GM23338 (cell line): ENCODE measurements around the gene WIPF1. TPM values are rescaled to one million over a fixed set of nuclear protein-coding genes. Genes with fewer than 3 reads are reported as not detected.

Source experiments
- EZH2 ChIP-seq: fragments of 200-600 bp; sonication (generic); IDR thresholded peaks from one replicate; pipeline ENCODE4 v1.8.0; 2017; ENCODE audit warnings: antibody characterized with exemption, mild to moderate bottlenecking, low read depth; ENCODE audit not compliant: unreplicated experiment
- EZH2phosphoT487 ChIP-seq: fragments of 200-600 bp; sonication (generic); IDR thresholded peaks from one replicate; pipeline ENCODE4 v1.8.1; 2018; ENCODE audit warnings: antibody characterized with exemption; ENCODE audit not compliant: unreplicated experiment
- JUNB ChIP-seq: IDR thresholded peaks from one replicate; pipeline ENCODE4 v1.6.1; 2016; ENCODE audit warnings: antibody characterized with exemption; ENCODE audit not compliant: unreplicated experiment
- NANOG ChIP-seq: IDR thresholded peaks from 2 replicates; pipeline ENCODE4 v1.6.1; 2016; ENCODE audit warnings: antibody characterized with exemption, borderline replicate concordance
- ZNF114 ChIP-seq: fragments of 250-450 bp; sonication (Bioruptor Pico); IDR thresholded peaks from 2 replicates; pipeline ENCODE4 v1.5.0; 2020; ENCODE audit warnings: mild to moderate bottlenecking, moderate library complexity
- polyA plus RNA-seq: library from polyadenylated mRNA; unstranded; fragments of >200 nt; fragmentation: Nextera tagmentation; extraction: Ambion mirVana; gene quantifications from 2 replicates; pipeline ENCODE4 v1.2.1, GENCODE V29; 2016
- total RNA-seq: library from RNA; depleted of rRNA; stranded (reverse); fragments of >200 nt; shearing (Covaris generic); gene quantifications from 2 replicates; pipeline ENCODE4 v1.2.3, GENCODE V29; 2014
- TF ChIP-seq, protein P1 (sequence below): fragments of 250-450 bp; sonication (Bioruptor Pico); IDR thresholded peaks from 2 replicates; pipeline ENCODE4 v1.5.0; 2020; ENCODE audit warnings: mild to moderate bottlenecking, moderate library complexity
- TF ChIP-seq, protein P2 (sequence below), 2 experiments: fragments of 200-600 bp in 1 of 2; sonication (generic) in 1 of 2; conservative IDR thresholded peaks; 2 replicates each; pipeline versions ENCODE4 v1.5.1 to v1.6.1; 2016 to 2017; ENCODE audit warnings: antibody characterized with exemption in 2 of 2, low read depth in 2 of 2, mild to moderate bottlenecking in 2 of 2, moderate library complexity in 1 of 2

WIPF1 gene
- total and polyA plus RNA-seq, 2 experiments from 2014 or later: 3.0 to 6.0 TPM

DNA sequence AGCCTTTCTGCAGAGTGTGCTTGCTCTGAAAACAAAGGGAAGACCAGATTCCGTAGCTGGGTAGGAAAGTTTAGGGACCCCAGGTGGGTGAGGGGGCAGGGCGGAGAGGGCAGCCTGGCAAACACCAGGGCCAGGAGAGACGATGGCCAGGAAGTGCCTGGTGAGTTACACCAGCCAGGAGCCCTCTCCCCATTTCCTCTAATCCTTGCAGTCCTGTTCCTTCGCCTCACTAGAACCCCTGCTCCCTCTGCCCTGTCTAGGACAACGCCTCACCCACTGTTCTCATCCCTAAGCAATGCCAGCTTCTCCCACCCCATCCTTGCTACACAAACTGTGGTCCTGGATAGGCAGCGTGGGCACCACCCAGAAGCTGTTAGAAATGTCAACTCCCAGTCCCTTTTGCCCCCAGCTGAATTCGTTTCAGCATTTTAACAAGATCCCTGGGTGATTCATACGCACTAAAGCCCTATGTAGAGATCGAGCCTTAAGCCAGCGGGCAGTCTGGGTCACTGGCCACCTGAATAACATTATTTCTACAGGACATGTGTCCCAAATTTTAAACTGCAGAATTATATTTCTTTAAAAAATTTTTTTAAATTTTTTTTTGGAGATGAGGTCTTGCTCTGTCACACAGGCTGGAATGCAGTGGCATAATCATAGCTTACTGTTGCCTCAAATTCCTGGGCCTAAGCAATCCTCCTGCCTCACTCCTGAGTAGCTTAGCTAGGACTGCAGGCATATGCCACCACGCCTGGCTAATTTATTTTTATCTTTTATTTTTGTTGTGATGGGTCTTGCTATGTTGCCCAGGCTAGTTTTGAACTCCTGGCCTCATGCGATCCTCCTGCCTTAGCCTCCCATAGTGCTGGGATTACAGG lies 10.9 kb downstream of the WIPF1 start (continued):
- TF ChIP-seq, protein P1, sequence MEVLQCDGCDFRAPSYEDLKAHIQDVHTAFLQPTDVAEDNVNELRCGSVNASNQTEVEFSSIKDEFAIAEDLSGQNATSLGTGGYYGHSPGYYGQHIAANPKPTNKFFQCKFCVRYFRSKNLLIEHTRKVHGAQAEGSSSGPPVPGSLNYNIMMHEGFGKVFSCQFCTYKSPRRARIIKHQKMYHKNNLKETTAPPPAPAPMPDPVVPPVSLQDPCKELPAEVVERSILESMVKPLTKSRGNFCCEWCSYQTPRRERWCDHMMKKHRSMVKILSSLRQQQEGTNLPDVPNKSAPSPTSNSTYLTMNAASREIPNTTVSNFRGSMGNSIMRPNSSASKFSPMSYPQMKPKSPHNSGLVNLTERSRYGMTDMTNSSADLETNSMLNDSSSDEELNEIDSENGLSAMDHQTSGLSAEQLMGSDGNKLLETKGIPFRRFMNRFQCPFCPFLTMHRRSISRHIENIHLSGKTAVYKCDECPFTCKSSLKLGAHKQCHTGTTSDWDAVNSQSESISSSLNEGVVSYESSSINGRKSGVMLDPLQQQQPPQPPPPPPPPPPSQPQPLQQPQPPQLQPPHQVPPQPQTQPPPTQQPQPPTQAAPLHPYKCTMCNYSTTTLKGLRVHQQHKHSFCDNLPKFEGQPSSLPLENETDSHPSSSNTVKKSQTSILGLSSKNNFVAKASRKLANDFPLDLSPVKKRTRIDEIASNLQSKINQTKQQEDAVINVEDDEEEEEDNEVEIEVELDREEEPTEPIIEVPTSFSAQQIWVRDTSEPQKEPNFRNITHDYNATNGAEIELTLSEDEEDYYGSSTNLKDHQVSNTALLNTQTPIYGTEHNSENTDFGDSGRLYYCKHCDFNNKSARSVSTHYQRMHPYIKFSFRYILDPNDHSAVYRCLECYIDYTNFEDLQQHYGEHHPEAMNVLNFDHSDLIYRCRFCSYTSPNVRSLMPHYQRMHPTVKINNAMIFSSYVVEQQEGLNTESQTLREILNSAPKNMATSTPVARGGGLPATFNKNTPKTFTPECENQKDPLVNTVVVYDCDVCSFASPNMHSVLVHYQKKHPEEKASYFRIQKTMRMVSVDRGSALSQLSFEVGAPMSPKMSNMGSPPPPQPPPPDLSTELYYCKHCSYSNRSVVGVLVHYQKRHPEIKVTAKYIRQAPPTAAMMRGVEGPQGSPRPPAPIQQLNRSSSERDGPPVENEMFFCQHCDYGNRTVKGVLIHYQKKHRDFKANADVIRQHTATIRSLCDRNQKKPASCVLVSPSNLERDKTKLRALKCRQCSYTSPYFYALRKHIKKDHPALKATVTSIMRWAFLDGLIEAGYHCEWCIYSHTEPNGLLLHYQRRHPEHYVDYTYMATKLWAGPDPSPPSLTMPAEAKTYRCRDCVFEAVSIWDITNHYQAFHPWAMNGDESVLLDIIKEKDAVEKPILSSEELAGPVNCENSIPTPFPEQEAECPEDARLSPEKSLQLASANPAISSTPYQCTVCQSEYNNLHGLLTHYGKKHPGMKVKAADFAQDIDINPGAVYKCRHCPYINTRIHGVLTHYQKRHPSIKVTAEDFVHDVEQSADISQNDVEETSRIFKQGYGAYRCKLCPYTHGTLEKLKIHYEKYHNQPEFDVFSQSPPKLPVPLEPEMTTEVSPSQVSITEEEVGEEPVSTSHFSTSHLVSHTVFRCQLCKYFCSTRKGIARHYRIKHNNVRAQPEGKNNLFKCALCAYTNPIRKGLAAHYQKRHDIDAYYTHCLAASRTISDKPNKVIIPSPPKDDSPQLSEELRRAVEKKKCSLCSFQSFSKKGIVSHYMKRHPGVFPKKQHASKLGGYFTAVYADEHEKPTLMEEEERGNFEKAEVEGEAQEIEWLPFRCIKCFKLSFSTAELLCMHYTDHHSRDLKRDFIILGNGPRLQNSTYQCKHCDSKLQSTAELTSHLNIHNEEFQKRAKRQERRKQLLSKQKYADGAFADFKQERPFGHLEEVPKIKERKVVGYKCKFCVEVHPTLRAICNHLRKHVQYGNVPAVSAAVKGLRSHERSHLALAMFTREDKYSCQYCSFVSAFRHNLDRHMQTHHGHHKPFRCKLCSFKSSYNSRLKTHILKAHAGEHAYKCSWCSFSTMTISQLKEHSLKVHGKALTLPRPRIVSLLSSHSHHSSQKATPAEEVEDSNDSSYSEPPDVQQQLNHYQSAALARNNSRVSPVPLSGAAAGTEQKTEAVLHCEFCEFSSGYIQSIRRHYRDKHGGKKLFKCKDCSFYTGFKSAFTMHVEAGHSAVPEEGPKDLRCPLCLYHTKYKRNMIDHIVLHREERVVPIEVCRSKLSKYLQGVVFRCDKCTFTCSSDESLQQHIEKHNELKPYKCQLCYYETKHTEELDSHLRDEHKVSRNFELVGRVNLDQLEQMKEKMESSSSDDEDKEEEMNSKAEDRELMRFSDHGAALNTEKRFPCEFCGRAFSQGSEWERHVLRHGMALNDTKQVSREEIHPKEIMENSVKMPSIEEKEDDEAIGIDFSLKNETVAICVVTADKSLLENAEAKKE (CRISPR knock-in tag): no peak
- TF ChIP-seq EZH2: no peak
- TF ChIP-seq EZH2phosphoT487: no peak
- TF ChIP-seq, protein P2, sequence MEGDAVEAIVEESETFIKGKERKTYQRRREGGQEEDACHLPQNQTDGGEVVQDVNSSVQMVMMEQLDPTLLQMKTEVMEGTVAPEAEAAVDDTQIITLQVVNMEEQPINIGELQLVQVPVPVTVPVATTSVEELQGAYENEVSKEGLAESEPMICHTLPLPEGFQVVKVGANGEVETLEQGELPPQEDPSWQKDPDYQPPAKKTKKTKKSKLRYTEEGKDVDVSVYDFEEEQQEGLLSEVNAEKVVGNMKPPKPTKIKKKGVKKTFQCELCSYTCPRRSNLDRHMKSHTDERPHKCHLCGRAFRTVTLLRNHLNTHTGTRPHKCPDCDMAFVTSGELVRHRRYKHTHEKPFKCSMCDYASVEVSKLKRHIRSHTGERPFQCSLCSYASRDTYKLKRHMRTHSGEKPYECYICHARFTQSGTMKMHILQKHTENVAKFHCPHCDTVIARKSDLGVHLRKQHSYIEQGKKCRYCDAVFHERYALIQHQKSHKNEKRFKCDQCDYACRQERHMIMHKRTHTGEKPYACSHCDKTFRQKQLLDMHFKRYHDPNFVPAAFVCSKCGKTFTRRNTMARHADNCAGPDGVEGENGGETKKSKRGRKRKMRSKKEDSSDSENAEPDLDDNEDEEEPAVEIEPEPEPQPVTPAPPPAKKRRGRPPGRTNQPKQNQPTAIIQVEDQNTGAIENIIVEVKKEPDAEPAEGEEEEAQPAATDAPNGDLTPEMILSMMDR (conservative IDR thresholded peaks at IDR 0.05; ENCODE audit: low read depth in 2 of 2): no peak
- no peak for TF ChIP-seq NANOG
- no peak for TF ChIP-seq JUNB
- no peak for TF ChIP-seq ZNF114 (CRISPR knock-in tag)
